PFSK-1 (cell line): ENCODE results near the gene B3GALT2.

Experiments
- FOXP2 ChIP-seq: optimal IDR thresholded peaks from 2 replicates; pipeline ENCODE3; 2011; ENCODE audit warnings: borderline replicate concordance, control low read depth, inconsistent platforms; ENCODE audit not compliant: insufficient read depth; ENCODE audit errors: extremely low read length, extremely low read depth
- POLR2AphosphoS5 ChIP-seq: IDR thresholded peaks from 2 replicates; pipeline ENCODE4 v1.6.1; 2012; ENCODE audit warnings: low read depth, mild to moderate bottlenecking, control low read depth, low read length, moderate library complexity
- REST ChIP-seq, 2 experiments: IDR thresholded peaks; 2 replicates each; pipeline versions ENCODE4 v1.6.1 to v1.8.0; 2011 to 2012; ENCODE audit warnings: low read depth in 2 of 2, low read length in 2 of 2, control low read depth in 1 of 2, inconsistent platforms in 1 of 2, mild to moderate bottlenecking in 1 of 2, moderate library complexity in 1 of 2; ENCODE audit not compliant: insufficient read depth in 1 of 2
- SIN3A ChIP-seq: IDR thresholded peaks from 2 replicates; pipeline ENCODE4 v1.6.1; 2012; ENCODE audit warnings: mild to moderate bottlenecking, low read length, moderate library complexity, borderline replicate concordance; ENCODE audit not compliant: insufficient read depth
- TAF1 ChIP-seq: IDR thresholded peaks from 2 replicates; pipeline ENCODE4 v1.6.1; 2012; ENCODE audit warnings: low read length, control low read depth, borderline replicate concordance; ENCODE audit not compliant: insufficient read depth

The B3GALT2 gene

GRCh38 chr1:193181985-193182384 lies 4.4 kb downstream of the B3GALT2 start:
- TF ChIP-seq POLR2AphosphoS5 (no peak), TAF1 (no peak), FOXP2 (no peak), SIN3A (no peak), REST (IDR thresholded peaks at IDR 0.05; ENCODE audit: insufficient read depth in 1 of 2, low read depth in 2 of 2, low read length in 2 of 2) (no peak)

- TF ChIP-seq SIN3A (no peak), TAF1 (no peak), REST (IDR thresholded peaks at IDR 0.05; ENCODE audit: insufficient read depth in 1 of 2, low read depth in 2 of 2, low read length in 2 of 2) (no peak), POLR2AphosphoS5 (no peak), FOXP2 (no peak)
Observed at GRCh38 chr1:193181536-193181935, 4.9 kb downstream of the B3GALT2 start.

GRCh38 chr1:193179094-193179493 lies 7.3 kb downstream of the B3GALT2 start:
- TF ChIP-seq POLR2AphosphoS5, result no peak
- no peak for TF ChIP-seq FOXP2
- TF ChIP-seq SIN3A, result no peak
- TF ChIP-seq REST (IDR thresholded peaks at IDR 0.05; ENCODE audit: insufficient read depth in 1 of 2, low read depth in 2 of 2, low read length in 2 of 2), result no peak
- TF ChIP-seq TAF1, result no peak

GRCh38 chr1:193176788-193177187 lies 9.6 kb downstream of the B3GALT2 start:
- TF ChIP-seq SIN3A (no peak), TAF1 (no peak)

- TF ChIP-seq SIN3A, result no peak
- TF ChIP-seq REST (IDR thresholded peaks at IDR 0.05; ENCODE audit: insufficient read depth in 1 of 2, low read depth in 2 of 2, low read length in 2 of 2), result no peak
- no peak for TF ChIP-seq TAF1
- no peak for TF ChIP-seq FOXP2
Observed at GRCh38 chr1:193176113-193176512, 10.3 kb downstream of the B3GALT2 start.
